NCI-H2171 treated with DMSO at 0.1 percent for 48 hours (cell line): Measurements from ENCODE around the gene BLACAT1.
A peak's percentile ranks its signal among the peaks of the same experiment; 100 is the strongest.
"Not testable (repeated sequence)": the region's sequence is repeated elsewhere in the genome, so short reads cannot be mapped to it uniquely, and the experiment has no call there.

ENCODE experiments used
- DNase-seq: peaks from one replicate; lab custom pipeline; 2025; lab: John Stamatoyannopoulos, UW

Gene BLACAT1

GRCh38 chr1:205484985-205485967, 29.4 kb upstream of the BLACAT1 start:
- DNase-seq = peak; percentile 97

DNA sequence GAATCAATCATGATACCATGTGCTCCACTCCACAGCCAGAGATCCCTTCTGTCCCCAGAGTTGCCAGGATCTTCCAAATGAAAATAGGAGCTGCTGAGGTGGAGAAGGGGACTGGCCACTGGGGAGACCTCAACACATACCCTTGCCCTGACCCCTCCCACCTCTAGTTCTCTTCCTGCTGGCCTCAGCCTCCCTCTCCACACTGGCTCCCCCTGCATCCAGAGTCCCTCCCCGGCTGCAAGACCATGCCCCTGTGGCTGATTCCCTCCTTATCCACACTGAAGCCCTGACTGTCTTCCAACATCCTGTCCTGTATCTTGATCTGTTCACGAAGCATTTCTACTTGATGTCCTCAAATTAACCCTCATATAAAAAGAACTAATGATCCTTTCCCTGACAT, 27.5 kb upstream of the BLACAT1 start:
- DNase-seq = no peak

GRCh38 chr1:205482587-205482986, 26.7 kb upstream of the BLACAT1 start:
- DNase-seq = not testable (repeated sequence)

GRCh38 chr1:205481629-205482151, 25.8 kb upstream of the BLACAT1 start:
- peak; percentile 75 for DNase-seq

- DNase-seq = peak; percentile 47
Measured at GRCh38 chr1:205481218-205481617, 25.4 kb upstream of the BLACAT1 start.

DNA sequence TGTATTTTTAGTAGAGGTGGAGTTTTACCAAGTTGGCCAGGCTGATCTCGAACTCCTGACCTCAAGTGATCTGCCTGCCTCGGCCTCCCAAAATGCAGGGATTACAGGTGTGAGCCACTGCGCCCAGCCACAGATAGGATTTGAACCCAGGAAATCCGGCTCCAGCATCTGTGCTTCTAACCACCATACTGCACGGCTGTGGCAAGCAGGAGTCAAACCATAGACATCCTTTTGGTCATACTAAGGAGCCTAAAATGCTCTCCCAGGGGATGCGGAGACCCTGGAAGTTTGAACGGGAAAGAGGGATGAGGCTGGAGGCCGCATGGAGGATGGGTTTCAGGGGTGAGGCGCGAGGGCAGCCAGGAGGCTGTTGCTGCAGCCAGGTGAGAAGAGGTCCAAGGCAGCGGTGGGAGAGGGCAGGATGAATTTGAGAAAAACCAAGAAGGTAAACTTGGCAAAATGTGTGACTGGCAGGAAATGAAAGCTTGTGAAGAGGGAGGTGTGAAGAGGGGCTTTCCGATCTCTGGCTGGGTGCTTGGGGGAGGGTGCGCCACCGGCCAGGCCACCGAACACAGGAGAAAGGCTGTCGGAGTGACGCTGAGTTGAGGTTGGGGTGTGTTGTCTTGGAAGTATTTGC, 24.6 kb upstream of the BLACAT1 start:
- no peak for DNase-seq

DNA sequence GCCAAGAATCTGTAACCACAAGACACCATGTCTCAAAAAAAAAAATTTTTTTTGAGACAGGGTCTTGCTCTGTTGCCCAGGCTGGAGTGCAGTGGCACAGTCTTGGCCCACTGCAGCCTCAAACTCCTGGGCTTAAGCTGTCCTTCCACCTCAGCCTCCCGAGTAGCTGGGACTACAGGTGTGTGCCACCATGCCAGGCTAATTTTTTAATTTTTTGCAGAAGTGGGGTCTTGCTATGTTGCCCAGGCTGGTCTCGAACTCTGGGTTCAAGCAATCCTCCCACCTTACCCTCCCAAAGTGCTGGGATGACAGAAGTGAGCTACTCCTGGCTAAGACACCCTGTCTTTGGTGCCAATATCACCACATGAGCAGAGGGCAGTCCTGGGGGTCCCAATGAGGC, 23.1 kb upstream of the BLACAT1 start:
- DNase-seq = not testable (repeated sequence)

- DNase-seq = peak; percentile 16
Measured at GRCh38 chr1:205477759-205478247, 22.0 kb upstream of the BLACAT1 start.

DNA sequence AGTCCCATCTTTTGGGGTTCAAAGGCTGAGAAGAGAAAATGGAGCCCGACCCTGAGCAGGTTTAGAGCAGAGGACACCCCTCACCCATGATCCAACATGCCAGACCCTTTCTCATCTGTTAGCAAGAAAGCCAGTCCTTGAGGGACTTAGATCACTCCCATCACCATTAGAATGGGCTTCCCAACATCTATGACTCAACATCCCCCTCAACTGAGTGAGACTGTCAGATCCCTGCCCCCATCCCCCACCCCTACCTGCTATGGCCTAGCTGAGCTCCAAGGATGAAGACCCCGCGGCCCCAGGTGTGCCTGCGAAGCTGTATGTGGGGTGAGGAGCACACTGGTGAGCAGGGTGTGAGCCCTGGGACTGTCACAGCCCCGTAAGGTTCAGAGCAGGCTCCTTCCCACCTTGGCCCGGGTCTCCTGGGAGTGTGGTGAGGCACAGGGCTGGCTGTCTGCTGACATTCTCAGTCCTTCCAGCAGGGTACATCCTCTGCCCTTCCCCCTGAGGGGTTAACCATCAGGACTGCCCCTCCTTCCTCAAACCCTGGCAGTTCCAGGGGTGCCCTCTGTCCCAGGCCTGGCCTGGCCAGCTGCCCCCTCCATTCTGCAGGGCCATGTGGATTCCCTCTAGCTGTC, 21.4 kb upstream of the BLACAT1 start:
- peak; percentile 13 for DNase-seq

DNA sequence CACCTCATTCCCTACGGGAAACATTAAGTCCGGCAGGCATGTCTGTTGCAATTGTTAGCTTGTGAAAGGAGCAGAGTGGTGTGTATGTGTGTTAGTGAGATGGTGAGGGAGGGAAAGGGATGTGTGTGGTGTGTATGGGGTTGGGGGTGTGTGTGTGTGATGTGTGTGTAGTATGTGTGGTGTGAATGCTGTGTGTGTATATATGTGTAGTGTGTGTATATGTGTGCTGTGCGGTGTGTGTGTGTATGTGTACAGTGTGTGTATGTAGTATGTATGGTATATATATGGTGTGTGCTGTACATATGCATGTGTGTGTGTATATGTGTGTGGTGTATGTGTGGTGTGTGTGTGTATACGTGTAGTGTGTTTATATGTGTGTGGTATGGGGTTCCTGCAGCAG, 20.8 kb upstream of the BLACAT1 start:
- DNase-seq = no peak

DNA sequence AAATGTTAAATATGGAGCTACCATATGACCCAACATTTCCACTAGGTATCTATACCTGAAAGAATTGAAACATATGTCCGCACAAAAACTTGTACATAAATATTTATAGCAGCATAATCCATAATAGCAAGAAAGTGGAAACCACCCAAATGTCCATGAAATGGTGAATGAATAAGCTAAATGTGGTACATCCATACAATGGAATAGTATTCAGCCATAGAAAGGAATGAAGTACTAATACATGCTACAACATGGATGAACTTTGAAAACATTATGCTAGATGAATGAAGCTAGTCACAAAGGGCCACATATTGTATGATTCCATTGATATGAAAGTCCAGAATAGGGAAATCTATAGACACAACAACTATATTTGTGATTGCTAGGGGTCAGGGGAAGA, 20.0 kb upstream of the BLACAT1 start:
- no peak for DNase-seq

DNA sequence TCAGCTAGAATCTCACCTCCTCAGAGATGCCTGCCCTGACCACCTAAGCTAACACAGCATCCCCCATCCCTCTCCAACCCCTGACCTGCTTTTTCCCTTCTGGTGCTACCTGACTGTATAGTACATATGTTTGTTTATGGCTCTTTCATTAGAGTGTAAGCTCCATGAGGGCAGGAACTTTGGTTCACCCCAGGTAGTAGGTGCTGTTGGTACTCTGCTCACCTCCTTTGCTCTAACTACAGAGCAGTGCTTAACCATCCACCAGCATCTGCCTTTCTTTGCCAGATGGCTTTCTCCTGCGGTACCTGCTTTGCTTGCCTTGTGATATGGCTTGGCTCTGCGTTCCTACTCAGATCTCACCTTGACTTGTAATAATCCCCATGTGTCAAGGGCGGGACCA, 18.7 kb upstream of the BLACAT1 start:
- no peak for DNase-seq

DNA sequence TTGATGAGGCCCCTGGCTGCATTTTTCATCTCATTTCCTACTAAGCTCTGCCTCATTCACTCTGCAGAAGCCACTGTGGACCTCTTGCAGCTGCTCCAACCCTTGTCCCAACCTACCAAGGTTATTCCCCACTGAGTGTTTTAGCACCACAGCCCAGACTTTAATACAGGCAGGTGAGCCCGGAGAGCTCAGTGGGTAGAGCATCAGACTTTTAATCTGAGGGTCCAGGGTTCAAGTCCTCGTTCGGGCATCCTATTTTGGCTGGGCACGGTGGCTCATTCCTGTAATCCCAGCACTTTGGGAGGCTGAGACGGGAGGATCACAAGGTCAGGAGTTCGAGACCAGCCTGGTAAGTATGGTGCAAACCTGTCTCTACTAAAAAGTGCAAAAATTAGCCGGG, 18.1 kb upstream of the BLACAT1 start:
- no peak for DNase-seq

DNA sequence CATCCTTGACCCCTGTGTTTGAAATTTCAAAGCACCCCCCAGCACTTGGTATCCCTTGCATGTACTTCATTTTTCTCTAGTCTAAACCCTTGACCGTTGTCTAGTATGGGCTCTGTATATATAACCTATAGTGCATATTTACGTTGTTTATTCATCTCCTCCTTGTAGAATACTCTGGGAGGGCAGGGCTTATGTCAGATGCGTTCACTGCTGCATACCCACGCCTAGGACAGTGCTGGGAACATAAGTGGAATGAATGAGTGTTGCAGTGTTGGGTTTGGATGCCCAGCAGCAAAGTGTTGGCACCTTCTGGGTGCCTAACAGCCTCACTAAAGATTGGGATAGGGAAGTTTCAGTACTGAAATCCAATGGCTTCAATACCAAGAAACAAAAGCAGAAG, 17.6 kb upstream of the BLACAT1 start:
- no peak for DNase-seq

DNA sequence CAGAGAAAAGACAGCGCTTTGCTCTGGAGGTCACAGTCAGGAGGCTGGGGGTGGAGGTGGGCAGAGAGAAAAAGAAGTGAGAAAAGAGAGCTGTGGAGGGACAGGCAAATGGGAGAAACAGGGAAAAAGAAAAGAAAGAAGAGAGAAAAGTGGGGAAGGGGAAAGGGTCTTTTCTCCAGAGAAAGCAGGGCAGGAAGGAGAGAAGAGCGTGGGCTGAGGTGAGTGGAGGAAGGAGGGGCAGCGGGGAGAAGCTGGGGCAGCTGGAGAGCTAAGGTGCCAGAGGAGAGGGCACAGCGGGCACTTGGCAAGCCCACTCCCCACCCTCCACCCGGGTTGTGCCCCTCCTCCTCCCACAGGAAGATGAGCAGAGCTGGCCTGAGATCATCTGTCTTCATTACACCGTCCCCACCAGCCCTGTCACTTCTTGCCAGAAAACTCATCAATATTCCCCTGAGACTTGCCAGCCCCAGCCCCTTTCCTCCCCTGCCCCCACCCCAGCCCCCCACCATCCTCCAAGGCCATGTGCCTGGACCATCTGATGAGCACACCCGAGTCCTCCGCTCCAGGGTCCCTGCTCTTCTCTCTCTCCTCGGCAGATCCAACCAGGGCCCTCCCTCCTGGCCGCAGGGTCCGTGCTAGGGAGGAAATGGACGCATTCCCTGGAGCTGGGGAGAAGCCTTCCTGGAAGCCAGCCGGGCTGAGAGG, 17.0 kb upstream of the BLACAT1 start:
- peak; percentile 6 for DNase-seq

DNA sequence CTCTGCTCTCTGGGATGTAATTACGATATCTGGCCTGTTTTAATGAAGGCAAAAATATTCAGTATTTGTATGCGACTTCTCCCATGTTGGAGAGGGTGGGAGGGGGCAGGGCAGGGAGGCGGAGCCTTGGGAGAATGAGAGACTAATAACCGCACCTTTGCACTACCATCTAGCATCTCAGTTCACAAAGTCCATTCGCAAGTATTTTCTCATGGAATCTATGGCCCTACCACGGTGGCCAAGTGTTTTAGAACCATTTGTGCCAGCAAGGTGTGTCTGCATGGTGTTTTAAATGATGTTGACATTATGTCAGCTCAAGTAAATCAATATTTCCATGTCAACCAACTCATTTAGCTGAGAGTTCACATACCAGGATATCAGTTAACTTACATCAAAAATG, 14.3 kb upstream of the BLACAT1 start:
- no peak for DNase-seq

GRCh38 chr1:205466595-205467220, 10.9 kb upstream of the BLACAT1 start:
- DNase-seq = no peak

DNA sequence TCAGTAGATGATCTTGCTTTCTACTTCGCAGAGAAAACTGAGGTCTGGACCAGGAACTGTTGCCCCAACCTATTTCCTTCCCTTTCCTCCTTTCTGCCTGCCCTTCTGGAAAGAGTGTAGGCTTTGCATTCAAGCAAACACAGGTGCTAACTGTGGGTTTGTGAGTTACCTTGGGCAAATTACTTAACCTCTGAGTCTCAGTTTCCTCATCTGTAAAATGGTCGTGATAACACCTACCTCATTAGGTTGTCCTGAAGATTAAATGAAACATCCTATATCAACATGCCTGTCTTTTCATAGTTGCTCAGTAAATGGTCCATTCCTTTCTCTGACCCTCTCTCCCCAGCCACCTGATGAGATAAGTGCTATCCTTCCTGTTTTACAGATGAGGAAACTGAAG, 9.5 kb upstream of the BLACAT1 start:
- DNase-seq = no peak

- no peak for DNase-seq
Measured at GRCh38 chr1:205458777-205459566, 3.1 kb upstream of the BLACAT1 start.
